Stomach (tissue), 4 donors: Measurements from ENCODE around the gene BRF1.

Experiments
- POLR2A ChIP-seq, 4 donors: fragments of 450-650 bp; IDR thresholded peaks; one replicate each; pipeline ENCODE4 v1.6.1; 2016; ENCODE audit warnings: antibody characterized with exemption in 4 of 4, control low read depth in 2 of 4, mild to moderate bottlenecking in 1 of 4, moderate library complexity in 1 of 4
- TF ChIP-seq, protein P1 (sequence below), 7 experiments: fragments of 450-650 bp in 4 of 7; fragments of 200-600 bp in 3 of 7; sonication (generic) in 3 of 7; IDR thresholded peaks; one replicate each; pipeline ENCODE4 v1.5.1; 2016 to 2019; ENCODE audit warnings: antibody characterized with exemption in 7 of 7, control low read depth in 2 of 7, mild to moderate bottlenecking in 1 of 7

DNA sequence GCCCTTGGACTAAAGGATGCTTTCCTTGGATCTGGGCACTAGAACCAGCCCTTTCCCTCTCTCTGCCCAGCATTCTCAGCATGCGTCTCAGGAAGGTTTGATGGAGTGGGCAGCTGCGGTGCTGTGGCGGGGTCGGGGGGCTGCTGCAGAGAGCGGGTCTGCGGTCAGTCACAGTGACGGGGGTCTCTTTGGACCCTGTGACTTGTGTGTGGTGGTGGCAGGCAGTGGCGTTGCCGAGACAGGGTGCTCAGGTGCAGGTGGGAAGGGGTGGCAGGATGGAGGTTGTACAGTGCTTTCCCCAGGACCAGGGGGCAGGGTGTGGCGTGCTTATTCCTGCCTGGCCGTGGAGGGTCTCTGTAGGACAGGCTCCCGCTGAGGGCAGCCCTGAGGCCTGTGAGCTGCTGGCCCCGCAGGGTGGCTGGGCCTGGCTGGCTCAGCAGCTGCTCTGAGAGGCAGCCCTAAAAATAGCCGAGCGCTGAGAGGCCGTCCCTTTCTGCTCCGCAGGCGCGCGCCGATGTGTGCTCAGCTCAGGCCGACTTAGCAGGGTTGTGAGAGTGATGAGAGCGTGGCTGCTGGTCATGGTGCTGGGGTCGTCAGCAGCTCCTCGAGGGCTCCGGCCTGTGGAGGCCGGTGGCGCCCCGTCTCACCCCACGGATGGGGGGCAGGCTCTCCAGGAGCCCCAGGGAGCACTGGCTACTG is 23.4 kb upstream of the BRF1 start:
- TF ChIP-seq, protein P1, sequence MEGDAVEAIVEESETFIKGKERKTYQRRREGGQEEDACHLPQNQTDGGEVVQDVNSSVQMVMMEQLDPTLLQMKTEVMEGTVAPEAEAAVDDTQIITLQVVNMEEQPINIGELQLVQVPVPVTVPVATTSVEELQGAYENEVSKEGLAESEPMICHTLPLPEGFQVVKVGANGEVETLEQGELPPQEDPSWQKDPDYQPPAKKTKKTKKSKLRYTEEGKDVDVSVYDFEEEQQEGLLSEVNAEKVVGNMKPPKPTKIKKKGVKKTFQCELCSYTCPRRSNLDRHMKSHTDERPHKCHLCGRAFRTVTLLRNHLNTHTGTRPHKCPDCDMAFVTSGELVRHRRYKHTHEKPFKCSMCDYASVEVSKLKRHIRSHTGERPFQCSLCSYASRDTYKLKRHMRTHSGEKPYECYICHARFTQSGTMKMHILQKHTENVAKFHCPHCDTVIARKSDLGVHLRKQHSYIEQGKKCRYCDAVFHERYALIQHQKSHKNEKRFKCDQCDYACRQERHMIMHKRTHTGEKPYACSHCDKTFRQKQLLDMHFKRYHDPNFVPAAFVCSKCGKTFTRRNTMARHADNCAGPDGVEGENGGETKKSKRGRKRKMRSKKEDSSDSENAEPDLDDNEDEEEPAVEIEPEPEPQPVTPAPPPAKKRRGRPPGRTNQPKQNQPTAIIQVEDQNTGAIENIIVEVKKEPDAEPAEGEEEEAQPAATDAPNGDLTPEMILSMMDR (IDR thresholded peaks at IDR 0.05): no peak
- TF ChIP-seq POLR2A (IDR thresholded peaks at IDR 0.05): no peak
